ENCODE results near the gene UBE2H. TPM values are rescaled to one million over a fixed set of nuclear protein-coding genes. Genes with fewer than 3 reads are reported as not detected.

The UBE2H gene
- total and polyA plus RNA-seq, 2 of the 4 experiments (the other 2 are of a cell fraction) = 34.6 to 49.4 TPM

DNA sequence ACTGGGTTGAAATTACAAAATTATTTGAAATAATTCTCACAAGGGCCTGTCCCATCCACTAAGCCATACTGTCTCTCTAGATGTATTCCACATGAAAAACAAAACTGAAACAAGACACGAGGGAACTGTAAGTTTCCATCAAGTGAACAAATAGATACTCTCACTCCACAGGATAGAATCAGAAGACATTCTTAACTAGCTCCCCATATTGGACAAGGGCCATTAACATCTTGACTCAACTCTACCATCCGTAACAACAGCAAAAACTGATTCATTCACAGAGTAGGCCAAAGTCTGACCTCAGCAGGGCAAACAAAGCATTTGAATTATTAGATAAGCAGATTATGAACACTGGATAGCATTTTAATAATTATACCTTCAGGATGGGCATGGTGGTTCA, 29.1 kb downstream of the UBE2H start:
- Histone ChIP-seq H2BK5ac (ENCODE audit: low read depth, low read length, poor library complexity, severe bottlenecking) (peak overlapping the region; percentile 27), H3K4me1 (ENCODE audit: control insufficient read depth, insufficient read depth, low read length) (peaks cover 4% of the 10 kb centered on the region; the same call in 1 of the 2 replicates), H2AK9ac (replicated peaks; ENCODE audit: low read depth, low read length, poor library complexity) (no peak overlapping the region), H2BK120ac (ENCODE audit: low read depth, low read length) (no peak overlapping the region), H2BK20ac (ENCODE audit: low read depth, low read length) (no peak overlapping the region), H3K18ac (ENCODE audit: low read depth, low read length) (no peak overlapping the region), H3K27ac (ENCODE audit: insufficient read depth, low read length) (no peak overlapping the region), H4K91ac (ENCODE audit: insufficient read depth, low read depth, low read length) (no peak overlapping the region), H3K9me3 (ENCODE audit: control insufficient read depth, insufficient read depth, low read length) (no peaks in the 10 kb centered on the region), H3K36me3 (ENCODE audit: control insufficient read depth, insufficient read depth, low read length) (peaks cover 17% of the 10 kb centered on the region), H3K4ac (ENCODE audit: low read depth, low read length) (no peak overlapping the region), H3K4me2 (ENCODE audit: low read depth, low read length) (peak overlapping the region; percentile 24; the same call in 1 of the 2 replicates), H3K9ac (ENCODE audit: low read depth, low read length) (no peak overlapping the region), H3K14ac (replicated peaks; ENCODE audit: low read depth, low read length) (no peak overlapping the region), H3K23ac (ENCODE audit: low read depth, low read length) (no peak overlapping the region), H4K8ac (ENCODE audit: low read depth in 2 of 2, low read length in 2 of 2) (no peak overlapping the region), H4K5ac (ENCODE audit: low read depth, low read length) (no peak overlapping the region), H3K27me3 (ENCODE audit: control insufficient read depth, insufficient read depth, low read length) (no peaks in the 10 kb centered on the region), H2AK5ac (ENCODE audit: low read depth, low read length) (no peak overlapping the region), H2AFZ (replicated peaks; ENCODE audit: low read length, poor library complexity) (no peak overlapping the region), H3K56ac (ENCODE audit: extremely low read depth, insufficient read depth, low read length) (no peak overlapping the region), H3K79me1 (ENCODE audit: low read depth in 1 of 2, low read length in 2 of 2) (peaks cover 23 to 71% of the 10 kb centered on the region in 2 experiments), H2BK15ac (ENCODE audit: low read depth, low read length) (no peak overlapping the region), H4K20me1 (ENCODE audit: insufficient read depth, low read length) (peaks cover 72% of the 10 kb centered on the region), H3K4me3 (ENCODE audit: insufficient read depth, low read depth, low read length) (no peak overlapping the region), H3K9me1 (ENCODE audit: insufficient read depth, low read length) (peaks cover 8% of the 10 kb centered on the region)
- ATAC-seq (ENCODE audit: low read depth) (peak; percentile 89), DNase-seq (peak; percentile 91)
- dilution Hi-C loops (cut with HindIII; ENCODE audit: low sequenced_read_pairs, unreplicated experiment) (no loop called here), intact Hi-C loops (cut with micrococcal nuclease) (loop anchor here (2.0 kb wide), 1 partner anchor 47 kb away; no protein-coding TSS in a partner anchor), in situ Hi-C loops (cut with MboI; ENCODE audit: low sequenced_read_pairs) (no loop called here)
- ChIA-PET CTCF (no interaction called here), POLR2A (ENCODE audit: unreplicated experiment) (no interaction called here)
- TF ChIP-seq MAFK (IDR thresholded peaks at IDR 0.05; ENCODE audit: low read depth, low read length) = 0 out of 2 replicates have a peak, but pooled peaks have one; percentile 2
- TF ChIP-seq NFE2L2 (IDR thresholded peaks at IDR 0.05; ENCODE audit: low read depth, low read length) = no peak
- BruUV-seq (replicated peaks) = no TSS peak
- 40% methylated on average over 1 of the region's 2 CpGs; no CpG with 5 or more reads in 1 of the 2 experiments for WGBS, 2 experiments (ENCODE audit: extremely low coverage in 2 of 2, insufficient read length in 1 of 2)

Measured in IMR-90 (cell line).